ENCODE data around the gene DNAL4.

DNAL4 gene

GRCh38 chr22:38740116-38740723 lies 53.7 kb downstream of the DNAL4 start:
- DNase-seq (ENCODE audit: low read depth in 3 of 3), result no peak

GRCh38 chr22:38739300-38740055 lies 54.5 kb downstream of the DNAL4 start:
- no peak for DNase-seq (ENCODE audit: low read depth in 3 of 3)

- DNase-seq (ENCODE audit: low read depth in 3 of 3), result no peak
These were observed 55.4 kb downstream of the DNAL4 start for GRCh38 chr22:38738475-38739070.

GRCh38 chr22:38737302-38738060 lies 56.5 kb downstream of the DNAL4 start:
- no peak for DNase-seq (ENCODE audit: low read depth in 3 of 3)

GRCh38 chr22:38736257-38736570 lies 57.7 kb downstream of the DNAL4 start:
- no peak for DNase-seq (ENCODE audit: low read depth in 3 of 3)

- DNase-seq (ENCODE audit: low read depth in 3 of 3), result no peak
These were observed 58.3 kb downstream of the DNAL4 start for GRCh38 chr22:38735465-38736256.

GRCh38 chr22:38735126-38735464 lies 58.8 kb downstream of the DNAL4 start:
- no peak for DNase-seq (ENCODE audit: low read depth in 3 of 3)

- DNase-seq (ENCODE audit: low read depth in 3 of 3), result no peak
These were observed 59.4 kb downstream of the DNAL4 start for GRCh38 chr22:38734421-38735100.

- DNase-seq (ENCODE audit: low read depth in 3 of 3), result no peak
These were observed 60.1 kb downstream of the DNAL4 start for GRCh38 chr22:38733724-38734381.

- DNase-seq (ENCODE audit: low read depth in 3 of 3), result peak in 1 of 3 experiments; percentile 35
These were observed 60.6 kb downstream of the DNAL4 start for GRCh38 chr22:38733329-38733723.

- DNase-seq (ENCODE audit: low read depth in 3 of 3), result no peak
These were observed 61.6 kb downstream of the DNAL4 start for GRCh38 chr22:38732251-38732815.

- DNase-seq (ENCODE audit: low read depth in 3 of 3), result no peak
These were observed 62.2 kb downstream of the DNAL4 start for GRCh38 chr22:38731703-38732161.

GRCh38 chr22:38730411-38730871 lies 63.5 kb downstream of the DNAL4 start:
- no peak for DNase-seq (ENCODE audit: low read depth in 3 of 3)

- DNase-seq (ENCODE audit: low read depth in 3 of 3), result no peak
These were observed 64.0 kb downstream of the DNAL4 start for GRCh38 chr22:38729946-38730345.

GRCh38 chr22:38728871-38729796 lies 64.8 kb downstream of the DNAL4 start:
- DNase-seq (ENCODE audit: low read depth in 3 of 3), result no peak
